ENCODE results near the gene PI4KB.

Gene PI4KB

DNA sequence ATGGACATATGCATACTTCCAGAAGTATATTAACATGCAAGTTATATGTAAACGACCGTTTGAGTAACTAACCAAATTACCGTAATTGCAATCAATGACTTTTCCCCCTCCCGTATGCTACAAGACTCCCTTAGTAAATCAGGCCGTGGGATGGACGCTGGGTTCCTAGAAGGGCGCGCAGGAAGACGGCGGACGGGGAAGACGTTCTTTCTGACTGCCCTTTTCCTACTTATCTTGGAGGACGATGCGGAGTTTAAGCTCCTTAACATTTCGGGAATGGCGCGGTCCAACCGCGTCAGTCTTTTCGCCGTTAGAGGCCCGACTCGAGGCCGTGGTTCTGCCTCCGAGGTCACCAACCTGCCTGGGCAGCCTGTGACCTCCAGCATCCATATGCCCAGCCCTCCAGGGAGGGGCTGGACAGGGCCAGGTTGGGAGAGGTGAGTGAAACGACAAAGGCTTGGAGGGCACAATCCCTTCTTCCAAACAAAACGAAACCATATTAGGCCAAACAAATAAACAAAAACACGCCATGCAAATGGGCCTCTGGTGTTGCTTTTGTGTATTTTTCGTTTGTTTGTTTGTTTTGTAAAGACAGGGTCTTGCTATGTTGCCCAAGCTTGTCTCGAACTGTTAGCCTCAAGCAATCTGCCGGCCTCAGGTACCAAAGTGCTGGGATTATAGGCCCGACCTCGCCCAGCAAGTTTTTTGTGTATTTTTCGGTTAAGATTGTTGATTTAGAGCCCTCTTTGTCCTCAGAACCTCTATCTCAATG is 873 bp upstream of the PI4KB start:
- Histone ChIP-seq H3K27me3 (no peaks in the 10 kb centered on the region), H3K4me1 (ENCODE audit: control insufficient read depth in 1 of 2, insufficient read depth in 1 of 2, low read depth in 1 of 2, low read length in 1 of 2) (peaks cover 33 to 36% of the 10 kb centered on the region in 2 experiments), H3K9me3 (no peaks in the 10 kb centered on the region), H3K36me3 (peaks cover 16% of the 10 kb centered on the region), H3K4me3 (ENCODE audit: low read depth in 1 of 2, low read length in 1 of 2) (peak overlapping the region; percentile 90 to 91), H3K27ac (peak overlapping the region; percentile 93)
- TF ChIP-seq, protein P1, sequence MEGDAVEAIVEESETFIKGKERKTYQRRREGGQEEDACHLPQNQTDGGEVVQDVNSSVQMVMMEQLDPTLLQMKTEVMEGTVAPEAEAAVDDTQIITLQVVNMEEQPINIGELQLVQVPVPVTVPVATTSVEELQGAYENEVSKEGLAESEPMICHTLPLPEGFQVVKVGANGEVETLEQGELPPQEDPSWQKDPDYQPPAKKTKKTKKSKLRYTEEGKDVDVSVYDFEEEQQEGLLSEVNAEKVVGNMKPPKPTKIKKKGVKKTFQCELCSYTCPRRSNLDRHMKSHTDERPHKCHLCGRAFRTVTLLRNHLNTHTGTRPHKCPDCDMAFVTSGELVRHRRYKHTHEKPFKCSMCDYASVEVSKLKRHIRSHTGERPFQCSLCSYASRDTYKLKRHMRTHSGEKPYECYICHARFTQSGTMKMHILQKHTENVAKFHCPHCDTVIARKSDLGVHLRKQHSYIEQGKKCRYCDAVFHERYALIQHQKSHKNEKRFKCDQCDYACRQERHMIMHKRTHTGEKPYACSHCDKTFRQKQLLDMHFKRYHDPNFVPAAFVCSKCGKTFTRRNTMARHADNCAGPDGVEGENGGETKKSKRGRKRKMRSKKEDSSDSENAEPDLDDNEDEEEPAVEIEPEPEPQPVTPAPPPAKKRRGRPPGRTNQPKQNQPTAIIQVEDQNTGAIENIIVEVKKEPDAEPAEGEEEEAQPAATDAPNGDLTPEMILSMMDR (IDR thresholded peaks at IDR 0.05) = no peak

DNA sequence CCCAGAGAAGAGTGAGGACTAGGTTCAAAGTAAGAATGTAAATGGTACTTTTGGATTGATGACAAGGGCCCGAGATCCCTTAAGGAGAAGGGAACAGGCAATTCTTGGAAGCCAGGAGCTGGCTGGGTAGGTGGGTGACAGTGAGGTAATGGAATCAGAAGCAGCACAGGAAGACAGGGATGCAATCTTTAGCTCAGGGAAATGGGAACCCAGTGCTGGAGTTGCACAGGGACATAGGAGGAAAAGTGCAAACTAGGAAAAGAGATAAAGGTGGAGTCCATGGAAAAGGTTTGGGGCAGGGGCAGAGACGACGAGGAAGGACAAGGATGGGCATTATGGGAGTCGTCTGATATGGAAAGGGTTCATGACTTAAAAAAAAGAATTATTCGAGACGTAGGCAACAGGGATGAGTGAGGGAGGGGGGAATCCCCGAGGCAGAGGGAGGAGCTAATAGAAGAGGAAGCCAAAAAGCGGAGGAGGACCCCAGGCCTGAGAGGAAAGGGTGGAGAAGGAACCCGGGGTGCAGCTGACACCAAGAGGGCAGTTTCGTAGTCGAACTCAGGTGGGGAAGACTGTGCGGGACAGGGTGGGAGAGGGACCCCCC is 495 bp downstream of the PI4KB start:
- H3K36me3 ChIP-seq = peaks cover 24% of the 10 kb centered on the region
- H3K27ac ChIP-seq = peak overlapping the region; percentile 93
- H3K27me3 ChIP-seq = no peaks in the 10 kb centered on the region
- H3K9me3 ChIP-seq = no peaks in the 10 kb centered on the region
- peaks cover 33 to 36% of the 10 kb centered on the region in 2 experiments for H3K4me1 ChIP-seq (ENCODE audit: control insufficient read depth in 1 of 2, insufficient read depth in 1 of 2, low read depth in 1 of 2, low read length in 1 of 2)
- peak overlapping the region; percentile 90 to 91 for H3K4me3 ChIP-seq (ENCODE audit: low read depth in 1 of 2, low read length in 1 of 2)
- TF ChIP-seq, protein P1 (IDR thresholded peaks at IDR 0.05) = no peak

DNA sequence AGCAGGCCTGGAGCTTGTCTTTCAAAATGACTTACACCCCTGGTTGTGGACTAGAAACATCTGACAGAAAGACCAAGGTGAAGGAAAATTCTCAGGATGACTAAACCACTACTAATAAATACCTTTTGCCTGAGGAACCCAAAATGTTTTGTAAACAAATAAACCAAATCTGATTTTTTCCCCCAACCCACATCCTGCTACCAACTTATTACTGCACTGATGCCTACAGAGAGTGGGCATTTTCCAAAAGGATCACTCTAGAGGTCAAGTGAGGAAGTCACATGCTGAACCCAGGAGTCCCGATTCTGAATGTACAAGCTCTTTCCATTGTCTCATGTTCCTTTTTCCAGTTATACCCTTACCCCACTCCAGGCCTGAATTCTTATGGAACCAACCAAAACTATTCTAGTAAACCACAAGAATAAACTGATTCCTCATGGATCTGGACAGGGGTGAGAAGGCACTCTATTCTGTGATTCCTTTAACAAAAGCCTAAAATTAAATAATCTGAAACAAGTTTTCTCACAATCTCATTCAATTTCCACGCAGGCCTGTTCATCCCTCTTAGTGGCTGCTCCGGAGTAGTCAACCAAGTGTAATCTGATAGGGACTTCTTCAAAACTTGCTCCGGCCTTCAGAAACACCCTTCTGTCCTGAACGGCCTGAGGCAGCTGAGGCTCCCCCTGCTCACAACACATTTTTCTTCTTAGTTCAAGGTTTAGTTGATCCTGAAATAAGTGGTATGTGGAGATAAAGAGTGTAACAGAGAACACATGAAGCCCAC is 1.4 kb downstream of the PI4KB start:
- Histone ChIP-seq H3K27ac (peak overlapping the region; percentile 93), H3K27me3 (no peaks in the 10 kb centered on the region), H3K4me1 (ENCODE audit: control insufficient read depth in 1 of 2, insufficient read depth in 1 of 2, low read depth in 1 of 2, low read length in 1 of 2) (peaks cover 33 to 36% of the 10 kb centered on the region in 2 experiments), H3K4me3 (ENCODE audit: low read depth in 1 of 2, low read length in 1 of 2) (no peak overlapping the region), H3K36me3 (peaks cover 24% of the 10 kb centered on the region), H3K9me3 (no peaks in the 10 kb centered on the region)
- TF ChIP-seq, protein P1 (IDR thresholded peaks at IDR 0.05) = no peak

GRCh38 chr1:151325231-151325630 is 2.0 kb downstream of the PI4KB start:
- Histone ChIP-seq H3K9me3 (no peaks in the 10 kb centered on the region), H3K4me1 (ENCODE audit: control insufficient read depth in 1 of 2, insufficient read depth in 1 of 2, low read depth in 1 of 2, low read length in 1 of 2) (peaks cover 33 to 36% of the 10 kb centered on the region in 2 experiments), H3K27me3 (no peaks in the 10 kb centered on the region), H3K4me3 (ENCODE audit: low read depth in 1 of 2, low read length in 1 of 2) (no peak overlapping the region), H3K27ac (peak overlapping the region; percentile 93), H3K36me3 (peaks cover 26% of the 10 kb centered on the region)
- TF ChIP-seq, protein P1 (IDR thresholded peaks at IDR 0.05) = no peak

- Histone ChIP-seq H3K36me3 (peaks cover 34% of the 10 kb centered on the region), H3K9me3 (no peaks in the 10 kb centered on the region), H3K27me3 (no peaks in the 10 kb centered on the region), H3K4me3 (ENCODE audit: low read depth in 1 of 2, low read length in 1 of 2) (no peak overlapping the region), H3K4me1 (ENCODE audit: control insufficient read depth in 1 of 2, insufficient read depth in 1 of 2, low read depth in 1 of 2, low read length in 1 of 2) (peaks cover 33 to 36% of the 10 kb centered on the region in 2 experiments), H3K27ac (peak overlapping the region; percentile 93)
- TF ChIP-seq, protein P1 (IDR thresholded peaks at IDR 0.05) = no peak
These were observed 2.8 kb downstream of the PI4KB start for GRCh38 chr1:151324390-151324930.
